ENCODE results near the gene HPX.

Gene HPX

GRCh38 chr11:6440906-6441358 is at the start of gene HPX:
HPX (minus strand) TSS chr11:6440987; CDS start chr11:6440963, 24 bp downstream.
- H3K4me3 ChIP-seq (ENCODE audit: low read depth, low read length), result no peak within 1 kb of the TSS

- no peak overlapping the region for H3K4me3 ChIP-seq (ENCODE audit: low read depth, low read length)
Measured at GRCh38 chr11:6489306-6489705, 48.5 kb upstream of the HPX start.

- H3K4me3 ChIP-seq (ENCODE audit: low read depth, low read length), result no peak overlapping the region
Measured at GRCh38 chr11:6488821-6489220, 48.0 kb upstream of the HPX start.

- H3K4me3 ChIP-seq (ENCODE audit: low read depth, low read length), result no peak overlapping the region
Measured at GRCh38 chr11:6488342-6488741, 47.6 kb upstream of the HPX start.

GRCh38 chr11:6486938-6487337 is 46.2 kb upstream of the HPX start:
- no peak overlapping the region for H3K4me3 ChIP-seq (ENCODE audit: low read depth, low read length)

GRCh38 chr11:6486256-6486655 is 45.5 kb upstream of the HPX start:
- H3K4me3 ChIP-seq (ENCODE audit: low read depth, low read length), result no peak overlapping the region

GRCh38 chr11:6485661-6486060 is 44.9 kb upstream of the HPX start:
- no peak overlapping the region for H3K4me3 ChIP-seq (ENCODE audit: low read depth, low read length)

GRCh38 chr11:6483015-6483414 is 42.2 kb upstream of the HPX start:
- no peak overlapping the region for H3K4me3 ChIP-seq (ENCODE audit: low read depth, low read length)

- peak overlapping the region; percentile 100 for H3K4me3 ChIP-seq (ENCODE audit: low read depth, low read length)
Measured at GRCh38 chr11:6482441-6482840, 41.7 kb upstream of the HPX start.

GRCh38 chr11:6481924-6482275 is 41.1 kb upstream of the HPX start:
- H3K4me3 ChIP-seq (ENCODE audit: low read depth, low read length), result peak overlapping the region; percentile 100

- H3K4me3 ChIP-seq (ENCODE audit: low read depth, low read length), result peak within 1 kb of the TSS; percentile 100
Measured at GRCh38 chr11:6481012-6481923, 40.5 kb upstream of the HPX start, which contains the start of the genes ARFIP2 and TIMM10B. ARFIP2 (minus strand) TSS chr11:6481331; CDS start chr11:6480421, 910 bp downstream. TIMM10B (plus strand) TSS chr11:6481501; CDS start chr11:6481517, 16 bp downstream.

- H3K4me3 ChIP-seq (ENCODE audit: low read depth, low read length), result peak overlapping the region; percentile 100
Measured at GRCh38 chr11:6480299-6480914, 39.6 kb upstream of the HPX start.

GRCh38 chr11:6476571-6476970 is 35.8 kb upstream of the HPX start:
- H3K4me3 ChIP-seq (ENCODE audit: low read depth, low read length), result no peak overlapping the region

GRCh38 chr11:6475936-6476335 is 35.1 kb upstream of the HPX start:
- H3K4me3 ChIP-seq (ENCODE audit: low read depth, low read length), result no peak overlapping the region

GRCh38 chr11:6474806-6475500 is 34.2 kb upstream of the HPX start:
- no peak overlapping the region for H3K4me3 ChIP-seq (ENCODE audit: low read depth, low read length)

- H3K4me3 ChIP-seq (ENCODE audit: low read depth, low read length), result peak overlapping the region; percentile 38
Measured at GRCh38 chr11:6474413-6474792, 33.6 kb upstream of the HPX start.

- H3K4me3 ChIP-seq (ENCODE audit: low read depth, low read length), result peak within 1 kb of the TSS; percentile 70
Measured at GRCh38 chr11:6473451-6474412, 32.9 kb upstream of the HPX start, which contains the start of gene TRIM3. TRIM3 (minus strand) TSS chr11:6473941; CDS start chr11:6465695, 8,246 bp downstream.

- peak overlapping the region; percentile 70 for H3K4me3 ChIP-seq (ENCODE audit: low read depth, low read length)
Measured at GRCh38 chr11:6472934-6473333, 32.1 kb upstream of the HPX start.

GRCh38 chr11:6469599-6469998 is 28.8 kb upstream of the HPX start:
- H3K4me3 ChIP-seq (ENCODE audit: low read depth, low read length), result no peak overlapping the region

Measured in iPS-11a (cell line).